Mesodermal cell (in vitro differentiated cells): ENCODE data around the gene DECR2.

Source experiments
- H3K27ac ChIP-seq: 2 replicates; pipeline ENCODE4 v1.7.0; 2013; ENCODE audit warnings: mild to moderate bottlenecking, low read depth, low read length, moderate library complexity; ENCODE audit not compliant: severe bottlenecking
- H3K36me3 ChIP-seq: 2 replicates; pipeline ENCODE4 v1.7.1; 2013; ENCODE audit warnings: mild to moderate bottlenecking, low read length, moderate library complexity; ENCODE audit not compliant: control insufficient read depth, insufficient read depth
- H3K4me1 ChIP-seq: one replicate; pipeline ENCODE4 v1.7.1; 2013; ENCODE audit warnings: mild to moderate bottlenecking, low read length; ENCODE audit not compliant: insufficient read depth, control insufficient read depth, poor library complexity, severe bottlenecking
- H3K4me3 ChIP-seq: 2 replicates; pipeline ENCODE4 v1.7.0; 2013; ENCODE audit warnings: low read length, control low read depth, mild to moderate bottlenecking; ENCODE audit not compliant: insufficient read depth, poor library complexity, severe bottlenecking; ENCODE audit errors: extremely low read depth
- H3K9me3 ChIP-seq: 2 replicates; pipeline ENCODE4 v1.7.1; 2013; ENCODE audit warnings: mild to moderate bottlenecking, low read length, moderate library complexity; ENCODE audit not compliant: control insufficient read depth
- WGBS, 2 experiments: methylation state at CpG; one replicate each; pipeline ENCODE4 v1.1.5; 2013; ENCODE audit warnings: missing lambda C conversion rate in 2 of 2; ENCODE audit not compliant: insufficient coverage in 2 of 2; 5-methylcytosine and 5-hydroxymethylcytosine counted together

Gene DECR2

DNA sequence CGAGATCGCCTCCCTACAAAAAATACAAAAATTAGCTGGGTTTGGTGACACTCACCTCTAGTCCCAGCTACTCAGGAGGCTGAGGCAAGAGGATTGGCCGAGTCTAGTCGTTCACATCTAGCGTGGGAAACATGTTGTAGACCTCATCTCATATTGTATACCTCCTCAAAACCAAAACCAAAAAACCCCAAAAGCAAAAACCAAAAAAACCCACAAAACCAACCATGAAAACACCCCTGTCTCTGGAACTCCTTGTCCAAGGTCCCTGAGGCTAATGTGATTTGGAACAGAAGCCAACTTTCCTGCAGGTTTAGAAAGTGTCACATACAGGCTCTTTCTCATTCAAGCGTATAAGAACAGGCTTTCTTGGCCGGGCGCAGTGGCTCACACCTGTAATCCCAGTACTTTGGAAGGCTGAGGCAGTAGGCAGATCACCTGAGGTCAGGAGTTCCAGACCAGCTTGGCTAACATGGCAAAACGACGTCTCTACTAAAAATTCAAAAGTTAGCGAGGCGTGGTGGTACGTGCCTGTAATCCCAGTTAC is 52.8 kb downstream of the DECR2 start:
- 94 to 95% methylated on average over 11 to 13 of the region's 13 CpGs for WGBS, 2 experiments
- Histone ChIP-seq H3K9me3 (no peaks in the 10 kb centered on the region), H3K4me3 (no peak overlapping the region), H3K4me1 (peaks cover 7% of the 10 kb centered on the region), H3K27ac (no peak overlapping the region), H3K36me3 (peaks cover 3% of the 10 kb centered on the region)

DNA sequence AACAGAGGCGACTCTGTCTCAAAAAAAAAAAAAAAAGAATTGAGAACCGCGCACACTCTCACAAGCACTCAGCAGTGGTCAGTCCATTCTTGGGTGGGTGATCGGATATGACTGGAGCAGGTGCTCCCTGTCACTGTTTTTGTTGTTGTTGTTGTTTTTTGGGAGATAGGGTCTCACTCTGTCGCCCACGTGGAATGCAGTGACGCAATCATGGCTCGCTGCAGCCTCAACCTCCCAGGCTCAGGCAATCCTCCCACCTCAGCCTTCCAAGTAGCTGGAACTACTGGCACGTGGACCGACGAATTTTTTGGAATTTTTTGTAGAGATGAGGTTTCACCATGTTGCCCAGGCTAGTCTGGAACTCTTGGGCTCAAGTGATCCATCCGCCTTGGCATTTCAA is 53.8 kb downstream of the DECR2 start:
- Histone ChIP-seq H3K9me3 (no peaks in the 10 kb centered on the region), H3K4me1 (peaks cover 9% of the 10 kb centered on the region), H3K27ac (no peak overlapping the region), H3K4me3 (no peak overlapping the region), H3K36me3 (no peaks in the 10 kb centered on the region)
- 100% methylated on average over 3 to 5 of the region's 12 CpGs for WGBS, 2 experiments

DNA sequence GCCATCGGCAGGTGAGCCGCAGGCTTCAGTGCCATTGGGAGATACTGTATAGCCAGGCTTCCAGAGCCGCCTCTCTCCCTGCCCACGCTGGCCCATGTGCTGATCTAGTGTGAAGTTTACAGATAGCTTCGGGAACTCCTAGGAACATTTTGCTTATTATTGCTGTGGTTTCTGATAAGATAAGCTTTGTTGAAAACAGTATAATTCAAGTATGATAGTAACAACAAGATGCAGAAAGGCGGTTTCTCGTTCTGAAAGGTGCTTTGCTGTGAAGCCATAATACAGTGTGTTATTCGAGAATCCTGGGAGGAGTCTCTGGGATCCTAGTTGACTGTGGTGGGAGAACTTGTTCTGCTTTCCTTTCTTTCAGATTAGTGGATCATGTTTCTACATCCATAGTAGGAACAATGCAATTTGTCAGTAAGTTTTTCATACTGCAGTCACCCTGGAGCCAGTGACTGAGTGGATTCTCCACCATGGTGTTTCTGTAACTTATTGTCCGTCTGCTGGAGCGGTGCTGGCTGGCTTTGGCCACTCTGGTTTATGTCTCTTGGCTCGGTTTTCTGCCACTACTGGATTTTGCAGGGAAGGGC is 55.3 kb downstream of the DECR2 start:
- Histone ChIP-seq H3K9me3 (no peaks in the 10 kb centered on the region), H3K4me3 (no peak overlapping the region), H3K4me1 (peaks cover 9% of the 10 kb centered on the region), H3K27ac (peak overlapping the region; percentile 1), H3K36me3 (peaks cover 10% of the 10 kb centered on the region)
- 87 to 90% methylated on average over 5 to 8 of the region's 11 CpGs for WGBS, 2 experiments

DNA sequence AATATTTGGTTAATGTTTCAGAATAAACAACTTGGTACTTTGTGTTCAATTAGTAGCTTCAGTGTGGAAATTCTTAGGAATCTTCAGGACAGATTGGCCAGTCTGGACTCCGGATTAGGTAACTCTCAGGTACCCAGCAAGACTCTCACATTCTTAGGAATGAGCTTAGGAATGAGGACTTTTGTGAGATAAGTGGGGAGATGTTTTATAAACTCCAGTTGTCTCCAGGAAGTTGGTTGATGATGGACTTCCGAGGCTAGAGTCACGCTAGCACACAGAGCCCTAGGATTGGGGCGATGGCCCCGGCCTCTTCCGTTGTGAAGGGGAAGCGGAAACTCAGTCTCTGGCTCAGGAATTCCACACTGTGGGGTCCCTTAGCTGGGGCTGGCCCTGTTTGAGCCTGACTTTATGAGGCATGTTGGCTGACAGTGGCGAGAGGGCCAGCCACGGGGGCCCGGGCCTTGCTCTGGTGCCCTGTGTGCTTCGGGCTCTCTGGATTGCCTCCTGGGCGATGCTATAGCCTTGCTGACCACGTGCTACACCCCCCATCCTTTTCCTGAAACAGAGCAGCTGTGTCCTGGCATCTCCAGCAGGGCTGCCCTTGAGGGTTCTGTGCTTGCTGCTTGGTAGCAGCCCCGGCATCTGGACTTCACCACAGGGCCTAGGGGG is 56.2 kb downstream of the DECR2 start:
- Histone ChIP-seq H3K4me1 (peaks cover 9% of the 10 kb centered on the region), H3K36me3 (peaks cover 14% of the 10 kb centered on the region), H3K27ac (no peak overlapping the region), H3K4me3 (no peak overlapping the region), H3K9me3 (no peaks in the 10 kb centered on the region)
- WGBS, 2 experiments, result 93 to 96% methylated on average over 13 of the region's 14 CpGs

DNA sequence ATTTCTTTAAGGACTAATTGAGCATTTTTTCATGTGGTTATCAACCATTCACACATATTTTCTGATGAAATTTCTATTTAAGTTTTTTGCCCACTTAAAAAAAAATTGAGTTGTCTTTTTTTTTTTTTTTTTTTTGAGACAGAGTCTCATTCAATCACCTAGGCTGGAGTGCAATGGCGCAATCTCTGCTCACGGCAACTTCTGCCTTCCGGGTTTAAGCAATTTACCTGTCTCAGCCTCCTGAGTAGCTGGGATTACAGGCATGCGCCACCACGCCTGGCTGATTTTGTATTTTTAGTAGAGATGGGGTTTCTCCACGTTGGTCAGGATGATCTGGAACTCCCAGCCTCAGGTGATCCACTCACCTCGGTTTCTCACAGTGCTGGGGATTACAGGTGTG is 58.1 kb downstream of the DECR2 start:
- H3K36me3 ChIP-seq, result peaks cover 20% of the 10 kb centered on the region
- no peak overlapping the region for H3K4me3 ChIP-seq
- no peaks in the 10 kb centered on the region for H3K9me3 ChIP-seq
- H3K27ac ChIP-seq, result no peak overlapping the region
- WGBS, 2 experiments, result 91 to 94% methylated on average over 5 to 6 of the region's 7 CpGs
- peaks cover 9% of the 10 kb centered on the region for H3K4me1 ChIP-seq

DNA sequence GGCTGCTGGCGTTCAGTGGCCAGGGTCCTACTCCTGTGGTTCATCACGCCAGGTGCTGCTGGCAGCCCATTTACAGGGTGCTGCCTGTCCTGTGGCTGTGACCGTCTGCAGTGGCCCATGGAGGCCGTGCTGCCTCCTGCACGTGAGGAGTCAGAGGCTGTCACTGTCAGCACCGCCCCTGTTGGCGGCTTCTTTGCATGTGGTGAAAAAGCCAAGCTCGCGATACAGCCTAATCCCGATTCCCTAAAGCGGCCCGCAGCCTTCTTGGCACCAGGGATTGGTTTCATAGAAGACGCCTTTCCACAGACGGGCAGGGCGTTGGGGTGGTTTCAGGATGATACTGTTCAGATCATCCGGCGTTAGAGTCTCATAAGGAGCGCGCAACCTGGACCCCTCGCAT is 59.1 kb downstream of the DECR2 start:
- Histone ChIP-seq H3K4me1 (peaks cover 9% of the 10 kb centered on the region), H3K36me3 (peaks cover 23% of the 10 kb centered on the region), H3K9me3 (no peaks in the 10 kb centered on the region), H3K27ac (no peak overlapping the region), H3K4me3 (no peak overlapping the region)
- 86% methylated on average over 20 of the region's 20 CpGs for WGBS, 2 experiments
